ENCODE measurements around the gene CAMKMT. TPM values are rescaled to one million over a fixed set of nuclear protein-coding genes. Genes with fewer than 3 reads are reported as not detected.

CAMKMT gene
- total RNA-seq, 1 experiment from 2014 or later, result 2.7 TPM

DNA sequence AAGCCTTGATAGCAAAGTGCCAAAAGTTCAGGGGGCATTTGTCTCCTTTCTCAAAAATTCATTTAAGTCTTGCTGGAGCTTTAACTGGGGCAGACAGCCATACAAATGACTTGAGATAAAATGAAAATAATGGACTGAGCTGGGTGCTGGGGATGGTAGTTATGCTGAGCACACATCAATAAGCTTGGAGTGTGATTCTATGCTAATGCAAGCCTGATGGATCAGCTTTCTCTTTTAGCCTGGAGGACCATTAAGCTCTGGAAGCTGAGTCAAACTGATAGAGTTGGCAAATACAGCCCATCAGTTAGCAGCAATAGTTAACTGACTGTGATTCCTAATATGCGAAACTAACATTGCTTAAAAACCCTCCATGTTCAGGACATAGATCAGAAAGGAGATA lies 98.0 kb downstream of the CAMKMT start:
- no peaks in the 10 kb centered on the region for H3K9me2 ChIP-seq (replicated peaks; ENCODE audit: low read length)
- no peaks in the 10 kb centered on the region for H3K36me3 ChIP-seq (ENCODE audit: low read depth, low read length)
- DNase-seq (no peak), ATAC-seq (no peak)
- no peaks in the 10 kb centered on the region for H3K27me3 ChIP-seq (ENCODE audit: low read length)
- H3K27ac ChIP-seq (ENCODE audit: low read length), result no peak overlapping the region
- no peak overlapping the region for H3K9ac ChIP-seq (ENCODE audit: low read length)
- no peak overlapping the region for H2AFZ ChIP-seq (ENCODE audit: low read length)
- TF ChIP-seq EZH2 (IDR thresholded peaks at IDR 0.05; ENCODE audit: low read length, unreplicated experiment) (no peak), EZH2phosphoT487 (IDR thresholded peaks at IDR 0.05; ENCODE audit: borderline replicate concordance, low read length) (no peak)
- TF ChIP-seq, protein P1, sequence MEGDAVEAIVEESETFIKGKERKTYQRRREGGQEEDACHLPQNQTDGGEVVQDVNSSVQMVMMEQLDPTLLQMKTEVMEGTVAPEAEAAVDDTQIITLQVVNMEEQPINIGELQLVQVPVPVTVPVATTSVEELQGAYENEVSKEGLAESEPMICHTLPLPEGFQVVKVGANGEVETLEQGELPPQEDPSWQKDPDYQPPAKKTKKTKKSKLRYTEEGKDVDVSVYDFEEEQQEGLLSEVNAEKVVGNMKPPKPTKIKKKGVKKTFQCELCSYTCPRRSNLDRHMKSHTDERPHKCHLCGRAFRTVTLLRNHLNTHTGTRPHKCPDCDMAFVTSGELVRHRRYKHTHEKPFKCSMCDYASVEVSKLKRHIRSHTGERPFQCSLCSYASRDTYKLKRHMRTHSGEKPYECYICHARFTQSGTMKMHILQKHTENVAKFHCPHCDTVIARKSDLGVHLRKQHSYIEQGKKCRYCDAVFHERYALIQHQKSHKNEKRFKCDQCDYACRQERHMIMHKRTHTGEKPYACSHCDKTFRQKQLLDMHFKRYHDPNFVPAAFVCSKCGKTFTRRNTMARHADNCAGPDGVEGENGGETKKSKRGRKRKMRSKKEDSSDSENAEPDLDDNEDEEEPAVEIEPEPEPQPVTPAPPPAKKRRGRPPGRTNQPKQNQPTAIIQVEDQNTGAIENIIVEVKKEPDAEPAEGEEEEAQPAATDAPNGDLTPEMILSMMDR (conservative IDR thresholded peaks at IDR 0.05; ENCODE audit: low read depth, low read length), result no peak
- no TSS peak for BruUV-seq (replicated peaks)
- no peak overlapping the region for H3K4me3 ChIP-seq (ENCODE audit: low read length)
- intact Hi-C loops (cut with micrococcal nuclease), result no loop called here
- no peak overlapping the region for H3K4me2 ChIP-seq (ENCODE audit: low read length)
- no peaks in the 10 kb centered on the region for H3K4me1 ChIP-seq (ENCODE audit: insufficient read depth, low read length)
- POLR2A ChIA-PET (ENCODE audit: unreplicated experiment), result no interaction called here
- CTCF ChIA-PET, result interaction anchor here (0.7 kb wide), 1 partner anchor 20 kb away, joined by 3 read pairs; no protein-coding TSS in a partner anchor
- no peaks in the 10 kb centered on the region for H3F3A ChIP-seq (ENCODE audit: low read length, unreplicated experiment)
- H4K20me1 ChIP-seq (ENCODE audit: low read length), result no peaks in the 10 kb centered on the region
- H3K79me2 ChIP-seq (ENCODE audit: low read length), result no peaks in the 10 kb centered on the region
- H3K9me3 ChIP-seq (ENCODE audit: low read length), result peaks cover 3% of the 10 kb centered on the region; the same call in 1 of the 2 replicates

DNA sequence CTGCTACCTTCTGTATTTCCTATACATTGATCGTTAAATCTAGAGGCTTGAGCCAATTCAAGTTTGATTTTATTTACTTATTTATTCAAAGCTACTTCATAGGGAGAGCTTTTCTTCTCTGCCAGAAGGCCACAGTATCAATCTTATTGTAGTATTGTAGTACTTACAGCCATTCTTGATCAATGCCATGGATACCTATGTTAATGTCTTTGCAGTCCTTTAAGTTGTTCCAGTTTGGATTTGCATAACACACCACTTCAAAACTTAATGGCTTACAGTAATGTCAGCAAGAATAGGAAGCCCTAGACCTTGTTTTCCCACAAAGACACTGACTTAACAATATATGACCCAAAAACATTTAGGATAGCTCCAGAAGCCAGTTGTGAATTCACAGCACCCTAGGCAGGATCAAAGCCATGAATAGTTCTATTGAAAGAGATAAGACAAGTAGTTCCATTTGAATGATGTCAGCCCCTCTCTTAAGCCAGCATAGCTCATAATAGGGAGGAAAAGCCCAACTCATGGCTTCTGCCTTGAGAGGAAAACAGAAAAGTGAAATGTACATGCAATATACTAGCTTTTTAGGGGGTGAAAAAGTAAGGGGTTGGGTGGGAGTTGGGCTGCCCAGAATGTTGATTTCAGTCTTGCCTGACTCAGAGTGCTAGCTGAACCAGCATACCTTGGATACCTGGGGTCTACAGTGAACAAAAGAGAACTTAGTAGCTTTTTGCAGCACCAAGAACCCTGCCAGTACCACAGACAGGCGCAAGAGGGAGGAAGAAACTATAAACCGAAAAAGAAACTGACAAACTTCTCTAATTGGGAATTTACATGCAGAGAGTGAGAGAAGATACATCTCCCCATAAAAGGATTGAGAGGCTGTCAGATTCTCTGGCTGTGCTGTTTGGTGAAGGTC lies 101.4 kb downstream of the CAMKMT start:
- ChIA-PET CTCF (no interaction called here), POLR2A (ENCODE audit: unreplicated experiment) (no interaction called here)
- intact Hi-C loops (cut with micrococcal nuclease), result no loop called here
- Histone ChIP-seq H3K9me3 (ENCODE audit: low read length) (peaks cover 3% of the 10 kb centered on the region; the same call in 1 of the 2 replicates), H3F3A (ENCODE audit: low read length, unreplicated experiment) (no peaks in the 10 kb centered on the region), H3K27me3 (ENCODE audit: low read length) (no peaks in the 10 kb centered on the region), H2AFZ (ENCODE audit: low read length) (no peak overlapping the region), H3K27ac (ENCODE audit: low read length) (no peak overlapping the region), H3K4me2 (ENCODE audit: low read length) (no peak overlapping the region), H4K20me1 (ENCODE audit: low read length) (no peaks in the 10 kb centered on the region), H3K9ac (ENCODE audit: low read length) (no peak overlapping the region), H3K4me1 (ENCODE audit: insufficient read depth, low read length) (no peaks in the 10 kb centered on the region), H3K79me2 (ENCODE audit: low read length) (no peaks in the 10 kb centered on the region), H3K4me3 (ENCODE audit: low read length) (no peak overlapping the region), H3K9me2 (replicated peaks; ENCODE audit: low read length) (no peaks in the 10 kb centered on the region), H3K36me3 (ENCODE audit: low read depth, low read length) (no peaks in the 10 kb centered on the region)
- ATAC-seq (no peak), DNase-seq (no peak)
- no TSS peak for BruUV-seq (replicated peaks)
- TF ChIP-seq, protein P1 (conservative IDR thresholded peaks at IDR 0.05; ENCODE audit: low read depth, low read length), result no peak
- TF ChIP-seq EZH2 (IDR thresholded peaks at IDR 0.05; ENCODE audit: low read length, unreplicated experiment) (no peak), EZH2phosphoT487 (IDR thresholded peaks at IDR 0.05; ENCODE audit: borderline replicate concordance, low read length) (no peak)

DNA sequence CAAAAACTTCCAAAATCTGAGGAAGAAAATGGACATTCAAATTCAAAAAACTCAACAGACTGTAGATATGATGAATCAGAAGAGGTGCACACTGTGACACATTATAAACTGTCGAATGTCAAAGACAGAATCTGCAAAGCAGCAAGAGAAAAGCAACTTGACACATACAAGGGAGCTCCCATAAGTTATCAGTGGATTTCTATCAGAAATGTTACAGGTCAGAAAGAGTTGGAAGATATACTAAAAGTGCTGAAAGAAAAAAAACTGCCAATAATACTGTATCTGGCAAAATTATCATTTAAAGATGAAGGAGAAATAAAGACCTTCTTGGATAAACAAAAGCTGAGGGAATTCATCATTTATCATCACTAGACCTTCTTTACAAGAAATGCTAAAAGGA lies 102.7 kb downstream of the CAMKMT start:
- Histone ChIP-seq H3F3A (ENCODE audit: low read length, unreplicated experiment) (no peaks in the 10 kb centered on the region), H3K36me3 (ENCODE audit: low read depth, low read length) (no peaks in the 10 kb centered on the region), H3K27ac (ENCODE audit: low read length) (no peak overlapping the region), H3K4me2 (ENCODE audit: low read length) (no peak overlapping the region), H2AFZ (ENCODE audit: low read length) (no peak overlapping the region), H3K4me3 (ENCODE audit: low read length) (no peak overlapping the region), H3K4me1 (ENCODE audit: insufficient read depth, low read length) (no peaks in the 10 kb centered on the region), H3K9me2 (replicated peaks; ENCODE audit: low read length) (no peaks in the 10 kb centered on the region), H3K27me3 (ENCODE audit: low read length) (no peaks in the 10 kb centered on the region), H3K9me3 (ENCODE audit: low read length) (peaks cover 3% of the 10 kb centered on the region; the same call in 1 of the 2 replicates), H4K20me1 (ENCODE audit: low read length) (no peaks in the 10 kb centered on the region), H3K9ac (ENCODE audit: low read length) (no peak overlapping the region), H3K79me2 (ENCODE audit: low read length) (no peaks in the 10 kb centered on the region)
- ChIA-PET POLR2A (ENCODE audit: unreplicated experiment) (no interaction called here), CTCF (no interaction called here)
- DNase-seq (no peak), ATAC-seq (no peak)
- intact Hi-C loops (cut with micrococcal nuclease), result no loop called here
- TF ChIP-seq EZH2 (IDR thresholded peaks at IDR 0.05; ENCODE audit: low read length, unreplicated experiment), result no peak
- TF ChIP-seq EZH2phosphoT487 (IDR thresholded peaks at IDR 0.05; ENCODE audit: borderline replicate concordance, low read length), result no peak
- no TSS peak for BruUV-seq (replicated peaks)

Data from PC-3 (cell line).